CD4-positive, alpha-beta T cell (primary cell): ENCODE measurements around the gene AGBL4. TPM values are rescaled to one million over a fixed set of nuclear protein-coding genes. Genes with fewer than 3 reads are reported as not detected.

ENCODE experiments used
- ATAC-seq: fragments of 200-7000 bp; cut with Tn5 transposase; one replicate; pipeline ENCODE4 v1.10.0; 2022; ENCODE audit warnings: mild to moderate bottlenecking; ENCODE audit not compliant: poor library complexity
- CTCF ChIA-PET: fragments of 350-600 bp; sonication (Branson Sonifier 250); formaldehyde crosslinking; loops from one replicate; lab custom pipeline; 2021; ENCODE audit warnings: antibody characterized with exemption, inconsistent platforms; lab: Charles Lee
- POLR2A ChIA-PET: fragments of 350-600 bp; sonication (Branson Sonifier 250); formaldehyde crosslinking; loops from one replicate; lab custom pipeline; 2021; ENCODE audit warnings: antibody characterized with exemption, inconsistent platforms; lab: Charles Lee
- DNase-seq, 14 experiments: peaks; one replicate each; pipeline ENCODE4 v3.0.0-alpha.2; 2013 to 2020; ENCODE audit warnings: mixed read lengths in 2 of 14
- H3K27ac ChIP-seq, 2 donors: one replicate each; pipeline versions ENCODE4 v1.5.1 to v1.7.0; 2013; ENCODE audit warnings: low read length in 2 of 2, low read depth in 1 of 2, mild to moderate bottlenecking in 1 of 2
- H3K27me3 ChIP-seq, 2 experiments: 1 replicate in 1 of 2; 2 replicates in 1 of 2; pipeline versions ENCODE4 v1.6.1 to v1.7.0; 2013; ENCODE audit warnings: low read length in 2 of 2, control low read depth in 1 of 2, mild to moderate bottlenecking in 1 of 2, moderate library complexity in 1 of 2; ENCODE audit not compliant: insufficient read depth in 2 of 2, control insufficient read depth in 1 of 2
- H3K36me3 ChIP-seq: one replicate; pipeline ENCODE4 v1.6.1; 2013; ENCODE audit warnings: low read length, control low read depth; ENCODE audit not compliant: insufficient read depth
- H3K4me1 ChIP-seq: one replicate; pipeline ENCODE4 v1.6.1; 2013; ENCODE audit warnings: low read length, control low read depth; ENCODE audit not compliant: insufficient read depth
- H3K4me3 ChIP-seq: one replicate; pipeline ENCODE4 v1.5.1; 2013; ENCODE audit warnings: mild to moderate bottlenecking, low read length, moderate library complexity
- H3K9me3 ChIP-seq, 2 experiments: 1 replicate in 1 of 2; 2 replicates in 1 of 2; pipeline versions ENCODE4 v1.6.1 to v1.7.0; 2013; ENCODE audit warnings: low read length in 2 of 2, mild to moderate bottlenecking in 2 of 2, control low read depth in 1 of 2, moderate library complexity in 1 of 2; ENCODE audit not compliant: control insufficient read depth in 1 of 2, insufficient read depth in 1 of 2
- H3K27ac Mint-ChIP-seq: one replicate; pipeline ENCODE4 v1.8.0; 2020; ENCODE audit warnings: mixed read lengths
- H3K27me3 Mint-ChIP-seq: one replicate; pipeline ENCODE4 v1.8.0; 2021; ENCODE audit warnings: mixed read lengths
- H3K36me3 Mint-ChIP-seq: one replicate; pipeline ENCODE4 v1.8.0; 2021; ENCODE audit warnings: low read depth, mixed read lengths
- H3K4me1 Mint-ChIP-seq: one replicate; pipeline ENCODE4 v1.8.0; 2021; ENCODE audit warnings: low read depth, mixed read lengths
- H3K4me3 Mint-ChIP-seq: one replicate; pipeline ENCODE4 v1.8.0; 2020; ENCODE audit warnings: mild to moderate bottlenecking, mixed read lengths
- H3K9me3 Mint-ChIP-seq: one replicate; pipeline ENCODE4 v1.8.0; 2020; ENCODE audit warnings: mixed read lengths
- intact Hi-C, 2 experiments: fragments of 100-400 bp; cut with DNase I in 1 of 2; cut with micrococcal nuclease in 1 of 2; formaldehyde crosslinking; loops; one replicate each; pipeline versions ENCODE4 v1.15.1 to v1.9.0; 2023 to 2025; cut with DNase I, micrococcal nuclease
- total RNA-seq, 174 experiments: library from RNA in 2 of 174; stranded (reverse) in 2 of 174; gene quantifications; one replicate each; pipeline ENCODE4 v1.2.3 and lab custom pipeline; 2021 to 2026
- TF ChIP-seq, protein P1 (sequence below): fragments of 200-600 bp; IDR thresholded peaks from one replicate; pipeline ENCODE4 v1.8.0; 2022; ENCODE audit warnings: antibody characterized with exemption, mild to moderate bottlenecking

AGBL4 gene
- total RNA-seq, 2 experiments from 2014 or later: 0.11 TPM; not detected in 1

DNA sequence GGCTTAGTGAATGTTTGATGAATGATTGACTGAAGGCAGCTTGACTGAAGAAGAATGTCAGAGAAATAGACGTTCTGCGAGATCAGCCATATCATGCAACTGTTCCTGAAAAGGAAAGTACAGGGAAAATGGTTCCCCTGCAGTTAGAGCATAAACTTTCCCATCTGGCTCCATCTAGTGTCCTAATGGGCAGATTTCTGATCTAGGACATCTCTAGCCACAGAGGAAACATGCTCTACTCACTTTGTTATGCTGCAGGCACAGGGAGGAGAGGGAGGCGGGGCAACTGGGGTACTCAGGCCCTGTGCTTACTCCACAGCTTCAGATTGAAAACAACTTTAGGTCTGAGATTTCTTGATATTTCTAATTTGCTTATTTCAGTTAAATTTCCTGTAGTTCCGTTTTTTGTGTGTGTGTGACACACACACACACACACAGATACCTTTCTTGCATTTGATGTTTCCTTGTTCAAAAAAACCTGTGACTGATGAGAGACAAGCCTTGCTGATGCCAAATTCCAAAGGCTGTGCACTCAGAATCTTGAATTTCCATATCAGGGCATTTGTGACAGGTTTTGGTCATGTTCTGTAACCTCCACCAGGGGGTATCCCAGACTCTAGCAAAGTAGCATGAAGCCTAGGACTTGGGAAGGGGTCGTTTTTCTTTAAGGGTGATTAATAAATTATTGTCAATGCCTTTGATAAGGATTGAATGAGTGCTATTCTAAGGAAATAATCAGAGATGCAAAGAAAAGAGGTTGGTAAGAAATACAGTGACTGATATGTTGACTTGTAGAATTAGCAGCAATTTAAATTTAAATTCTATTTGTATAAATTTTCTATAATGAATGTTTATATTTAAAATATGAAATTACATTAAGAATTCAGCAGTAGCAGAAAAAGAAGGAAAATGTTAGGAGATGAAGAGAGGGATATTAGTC is 1107.4 kb downstream of the AGBL4 start:
- Mint-ChIP-seq H3K27ac (no peak overlapping the region), H3K36me3 (no peaks in the 10 kb centered on the region), H3K4me1 (no peaks in the 10 kb centered on the region), H3K4me3 (no peak overlapping the region), H3K27me3 (no peaks in the 10 kb centered on the region), H3K9me3 (no peaks in the 10 kb centered on the region)
- no peaks in the 10 kb centered on the region for H3K4me1 ChIP-seq
- no peaks in the 10 kb centered on the region for H3K9me3 ChIP-seq
- no peak overlapping the region for H3K27ac ChIP-seq
- H3K4me3 ChIP-seq: no peak overlapping the region
- DNase-seq: no peak
- POLR2A ChIA-PET: no interaction called here
- CTCF ChIA-PET: no interaction called here
- ATAC-seq: no peak
- H3K36me3 ChIP-seq: no peaks in the 10 kb centered on the region
- intact Hi-C loops: no loop called here
- TF ChIP-seq, protein P1, sequence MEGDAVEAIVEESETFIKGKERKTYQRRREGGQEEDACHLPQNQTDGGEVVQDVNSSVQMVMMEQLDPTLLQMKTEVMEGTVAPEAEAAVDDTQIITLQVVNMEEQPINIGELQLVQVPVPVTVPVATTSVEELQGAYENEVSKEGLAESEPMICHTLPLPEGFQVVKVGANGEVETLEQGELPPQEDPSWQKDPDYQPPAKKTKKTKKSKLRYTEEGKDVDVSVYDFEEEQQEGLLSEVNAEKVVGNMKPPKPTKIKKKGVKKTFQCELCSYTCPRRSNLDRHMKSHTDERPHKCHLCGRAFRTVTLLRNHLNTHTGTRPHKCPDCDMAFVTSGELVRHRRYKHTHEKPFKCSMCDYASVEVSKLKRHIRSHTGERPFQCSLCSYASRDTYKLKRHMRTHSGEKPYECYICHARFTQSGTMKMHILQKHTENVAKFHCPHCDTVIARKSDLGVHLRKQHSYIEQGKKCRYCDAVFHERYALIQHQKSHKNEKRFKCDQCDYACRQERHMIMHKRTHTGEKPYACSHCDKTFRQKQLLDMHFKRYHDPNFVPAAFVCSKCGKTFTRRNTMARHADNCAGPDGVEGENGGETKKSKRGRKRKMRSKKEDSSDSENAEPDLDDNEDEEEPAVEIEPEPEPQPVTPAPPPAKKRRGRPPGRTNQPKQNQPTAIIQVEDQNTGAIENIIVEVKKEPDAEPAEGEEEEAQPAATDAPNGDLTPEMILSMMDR: no peak
- peaks cover 0 to 5% of the 10 kb centered on the region in 2 experiments for H3K27me3 ChIP-seq

DNA sequence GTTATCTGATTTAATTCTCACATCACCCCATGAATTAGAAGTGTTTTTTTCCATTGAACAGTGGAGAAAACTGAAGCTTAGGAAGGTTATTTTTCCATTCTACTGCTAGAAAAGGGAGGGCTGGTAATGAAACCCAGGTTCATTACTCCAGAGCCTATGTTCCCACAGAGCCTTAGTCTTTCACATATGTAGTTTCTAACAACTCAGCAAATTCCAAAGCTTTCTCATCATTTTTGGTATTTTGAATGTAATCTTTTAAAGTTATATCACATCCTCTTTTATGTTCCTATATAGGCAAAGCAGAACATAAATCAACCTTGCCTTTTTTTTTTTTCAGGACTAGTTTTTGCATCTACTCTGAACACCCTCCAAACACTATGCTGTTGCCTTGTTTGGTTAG is 1115.1 kb downstream of the AGBL4 start:
- H3K27me3 ChIP-seq: peaks cover 0 to 5% of the 10 kb centered on the region in 2 experiments

DNA sequence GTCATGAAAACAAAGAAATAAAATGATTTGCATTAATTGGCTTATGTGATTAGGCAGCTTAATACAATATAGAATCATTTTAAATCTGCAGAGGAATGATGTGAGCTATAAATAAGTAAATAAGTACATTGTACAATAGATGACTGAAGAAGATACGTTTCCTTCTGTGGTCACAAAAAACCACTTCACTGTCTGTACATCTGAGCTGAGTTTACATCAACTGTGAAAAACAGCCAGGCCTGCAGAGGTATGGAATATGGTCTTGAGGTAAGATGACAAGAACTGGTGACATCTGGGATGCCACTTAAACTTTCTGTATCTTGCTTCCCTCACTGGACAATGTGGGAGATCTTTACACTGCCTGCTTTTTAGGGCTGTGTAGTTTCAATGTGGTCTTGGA is 1117.0 kb downstream of the AGBL4 start:
- TF ChIP-seq, protein P1: no peak
- H3K4me1 ChIP-seq: no peaks in the 10 kb centered on the region
- no peak for ATAC-seq
- ChIA-PET CTCF (no interaction called here), POLR2A (no interaction called here)
- H3K4me3 ChIP-seq: no peak overlapping the region
- Mint-ChIP-seq H3K27ac (no peak overlapping the region), H3K9me3 (no peaks in the 10 kb centered on the region), H3K27me3 (peaks cover 13% of the 10 kb centered on the region), H3K4me1 (no peaks in the 10 kb centered on the region), H3K4me3 (no peak overlapping the region), H3K36me3 (no peaks in the 10 kb centered on the region)
- H3K36me3 ChIP-seq: no peaks in the 10 kb centered on the region
- H3K9me3 ChIP-seq: no peaks in the 10 kb centered on the region
- DNase-seq: no peak
- intact Hi-C loops: no loop called here
- H3K27ac ChIP-seq: no peak overlapping the region
- no peaks in the 10 kb centered on the region for H3K27me3 ChIP-seq

More for the DNA sequence above, 1115.1 kb downstream of the AGBL4 start:
- Mint-ChIP-seq H3K4me3 (no peak overlapping the region), H3K9me3 (no peaks in the 10 kb centered on the region), H3K4me1 (no peaks in the 10 kb centered on the region), H3K27ac (no peak overlapping the region), H3K27me3 (peaks cover 6% of the 10 kb centered on the region), H3K36me3 (no peaks in the 10 kb centered on the region)
- no peaks in the 10 kb centered on the region for H3K36me3 ChIP-seq
- CTCF ChIA-PET: interaction anchor here (0.8 kb wide), 1 partner anchor 10 kb away, joined by 3 read pairs; no protein-coding TSS in a partner anchor
- H3K4me1 ChIP-seq: no peaks in the 10 kb centered on the region
- H3K27ac ChIP-seq: no peak overlapping the region
- H3K4me3 ChIP-seq: no peak overlapping the region
- DNase-seq (no peak), ATAC-seq (no peak)
- TF ChIP-seq, protein P1: no peak
- intact Hi-C loops: no loop called here
- no peaks in the 10 kb centered on the region for H3K9me3 ChIP-seq
- POLR2A ChIA-PET: no interaction called here
